Activated CD4-positive, alpha-beta T cell treated with anti-CD3 and anti-CD28 coated beads for 48 hours (primary cell): ENCODE data around the gene GNG7.
"Not testable (repeated sequence)": the region's sequence is repeated elsewhere in the genome, so short reads cannot be mapped to it uniquely, and the experiment has no call there.

Experiments used
- DNase-seq: peaks from one replicate; pipeline ENCODE4 v3.0.0-alpha.2; 2020

GNG7 gene

GRCh38 chr19:2495651-2496316 lies 206.7 kb downstream of the GNG7 start:
- no peak for DNase-seq

- DNase-seq = no peak
Measured at GRCh38 chr19:2495130-2495641, 207.3 kb downstream of the GNG7 start.

GRCh38 chr19:2494447-2495129 lies 207.9 kb downstream of the GNG7 start:
- peak; percentile 61 for DNase-seq

GRCh38 chr19:2494084-2494446 lies 208.4 kb downstream of the GNG7 start:
- DNase-seq = no peak

- not testable (repeated sequence) for DNase-seq
Measured at GRCh38 chr19:2493448-2493847, 209.0 kb downstream of the GNG7 start.

GRCh38 chr19:2492870-2493269 lies 209.6 kb downstream of the GNG7 start:
- DNase-seq = no peak

GRCh38 chr19:2491130-2491801 lies 211.2 kb downstream of the GNG7 start:
- no peak for DNase-seq

- DNase-seq = no peak
Measured at GRCh38 chr19:2490659-2491058, 211.8 kb downstream of the GNG7 start.

- no peak for DNase-seq
Measured at GRCh38 chr19:2488942-2489731, 213.4 kb downstream of the GNG7 start.

- no peak for DNase-seq
Measured at GRCh38 chr19:2488405-2488941, 214.0 kb downstream of the GNG7 start.

GRCh38 chr19:2487842-2488241 lies 214.7 kb downstream of the GNG7 start:
- DNase-seq = no peak

GRCh38 chr19:2487090-2487489 lies 215.4 kb downstream of the GNG7 start:
- no peak for DNase-seq

- DNase-seq = no peak
Measured at GRCh38 chr19:2485428-2485827, 217.1 kb downstream of the GNG7 start.

GRCh38 chr19:2484178-2484937 lies 218.1 kb downstream of the GNG7 start:
- DNase-seq = no peak

GRCh38 chr19:2483484-2484151 lies 218.9 kb downstream of the GNG7 start:
- no peak for DNase-seq

GRCh38 chr19:2483084-2483483 lies 219.4 kb downstream of the GNG7 start:
- no peak for DNase-seq

GRCh38 chr19:2482354-2483038 lies 220.0 kb downstream of the GNG7 start:
- DNase-seq = no peak

GRCh38 chr19:2481466-2481865 lies 221.0 kb downstream of the GNG7 start:
- DNase-seq = no peak

- DNase-seq = no peak
Measured at GRCh38 chr19:2479556-2480194, 222.8 kb downstream of the GNG7 start.
